Esophagus squamous epithelium (tissue), 4 donors: ENCODE results near the gene CHRNB2.

Experiments
- CTCF ChIP-seq, 6 experiments: fragments of 450-650 bp in 4 of 6; fragments of 200-600 bp in 2 of 6; sonication (generic) in 2 of 6; IDR thresholded peaks; one replicate each; pipeline ENCODE4 v1.5.1; 2016 to 2019; ENCODE audit warnings: antibody characterized with exemption in 6 of 6, mild to moderate bottlenecking in 4 of 6, moderate library complexity in 4 of 6
- POLR2A ChIP-seq, 4 donors: fragments of 450-650 bp; IDR thresholded peaks; one replicate each; pipeline ENCODE4 v1.6.1; 2017; ENCODE audit warnings: antibody characterized with exemption in 4 of 4, mild to moderate bottlenecking in 4 of 4, moderate library complexity in 3 of 4

DNA sequence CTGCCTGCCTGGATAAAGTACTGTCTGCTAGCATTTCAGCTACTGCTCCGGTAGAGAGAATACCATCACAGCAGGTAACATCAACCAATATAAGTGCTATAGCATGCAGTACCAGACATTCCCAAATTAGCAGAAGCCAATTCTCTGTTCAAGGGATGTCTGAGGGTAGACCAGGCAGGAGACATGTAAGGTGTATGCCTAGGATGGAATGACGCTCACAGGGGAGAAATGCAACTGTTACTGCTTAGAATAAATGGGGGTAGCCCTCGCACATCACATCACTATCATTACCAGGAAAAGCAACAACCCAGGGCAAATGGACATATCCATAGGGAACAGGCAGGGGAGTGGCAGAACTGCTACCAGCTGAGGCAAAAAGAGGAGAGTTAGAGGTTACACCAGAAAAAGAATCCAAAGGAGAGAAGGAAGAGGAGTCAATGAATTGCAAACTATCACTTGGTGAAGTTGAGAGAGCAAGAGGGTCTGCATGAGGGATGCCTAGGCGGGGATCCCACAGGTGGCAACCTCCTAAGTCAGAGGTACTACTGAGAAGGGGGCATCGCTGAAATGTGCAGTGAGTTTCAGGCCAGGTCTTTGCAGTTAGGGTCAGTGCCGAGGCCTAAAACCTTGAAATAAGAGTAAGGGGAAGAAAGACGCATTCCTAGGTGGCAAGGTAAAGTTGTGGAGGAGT lies 10.2 kb upstream of the CHRNB2 start:
- TF ChIP-seq CTCF (IDR thresholded peaks at IDR 0.05): no peak
- no peak for TF ChIP-seq POLR2A (IDR thresholded peaks at IDR 0.05)
